RWPE2 (cell line): ENCODE results near the gene REX1BD.

Experiments
- ATAC-seq: fragments of 200-7000 bp; cut with Tn5 transposase; 3 replicates; pipeline ENCODE4 v1.9.1; 2021; ENCODE audit warnings: low read depth
- DNase-seq: peaks from one replicate; pipeline ENCODE4 v3.0.0-alpha.2; 2020; ENCODE audit warnings: low spot score
- H3K27ac ChIP-seq: fragments of 450-650 bp; 2 replicates; pipeline ENCODE4 v1.5.1; 2017; ENCODE audit warnings: mild to moderate bottlenecking; ENCODE audit not compliant: poor library complexity, severe bottlenecking
- H3K27me3 ChIP-seq: fragments of 250-450 bp; sonication (Bioruptor Pico); 2 replicates; pipeline ENCODE4 v1.5.1; 2021; ENCODE audit warnings: mild to moderate bottlenecking, moderate library complexity; ENCODE audit not compliant: insufficient read depth, poor library complexity, severe bottlenecking
- H3K36me3 ChIP-seq: fragments of 250-450 bp; sonication (Bioruptor Pico); 2 replicates; pipeline ENCODE4 v1.5.1; 2020; ENCODE audit warnings: low read depth, mild to moderate bottlenecking, moderate library complexity
- H3K4me1 ChIP-seq: fragments of 250-450 bp; sonication (Bioruptor Pico); 2 replicates; pipeline ENCODE4 v1.5.1; 2021; ENCODE audit warnings: mild to moderate bottlenecking, moderate library complexity; ENCODE audit not compliant: insufficient read depth, poor library complexity, severe bottlenecking
- H3K4me3 ChIP-seq: fragments of 250-450 bp; sonication (Bioruptor Pico); 2 replicates; pipeline ENCODE4 v1.5.1; 2021; ENCODE audit warnings: mild to moderate bottlenecking, moderate library complexity; ENCODE audit not compliant: severe bottlenecking
- H3K9me3 ChIP-seq: fragments of 250-450 bp; sonication (Bioruptor Pico); 2 replicates; pipeline ENCODE4 v1.5.1; 2021; ENCODE audit warnings: mild to moderate bottlenecking, moderate library complexity; ENCODE audit not compliant: severe bottlenecking
- CTCF ChIP-seq: fragments of 450-650 bp; IDR thresholded peaks from one replicate; pipeline ENCODE4 v1.5.1; 2017; ENCODE audit warnings: mild to moderate bottlenecking, moderate library complexity; ENCODE audit not compliant: poor library complexity, severe bottlenecking

Gene REX1BD

GRCh38 chr19:18608805-18609716, 20.5 kb downstream of the REX1BD start:
- H3K4me1 ChIP-seq = peaks cover 8% of the 10 kb centered on the region
- no peak overlapping the region for H3K4me3 ChIP-seq
- no peak for ATAC-seq
- DNase-seq = no peak
- no peak for TF ChIP-seq CTCF
- H3K9me3 ChIP-seq = no peaks in the 10 kb centered on the region
- H3K27ac ChIP-seq = no peak overlapping the region
- no peaks in the 10 kb centered on the region for H3K36me3 ChIP-seq
- peaks cover 85% of the 10 kb centered on the region for H3K27me3 ChIP-seq

DNA sequence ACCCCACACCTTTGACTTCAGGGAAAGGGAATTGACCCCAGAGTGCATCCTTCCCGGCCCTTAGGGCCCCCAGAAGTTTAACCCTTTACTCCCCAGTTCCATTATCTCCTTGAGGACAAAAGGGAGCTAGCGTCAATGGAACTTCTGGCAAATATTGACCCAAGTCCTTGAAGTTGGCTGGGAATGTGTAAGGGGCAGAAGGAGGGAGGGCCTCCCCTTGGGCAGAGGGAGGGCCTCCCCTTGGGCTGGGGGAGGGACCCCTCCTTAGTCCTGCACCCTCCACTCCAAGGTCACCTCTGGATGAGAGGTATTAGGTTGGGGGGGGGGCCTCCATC, 21.1 kb downstream of the REX1BD start:
- H3K27ac ChIP-seq = no peak overlapping the region
- peaks cover 8% of the 10 kb centered on the region for H3K4me1 ChIP-seq
- H3K36me3 ChIP-seq = no peaks in the 10 kb centered on the region
- ATAC-seq (no peak), DNase-seq (no peak)
- peaks cover 91% of the 10 kb centered on the region for H3K27me3 ChIP-seq
- no peaks in the 10 kb centered on the region for H3K9me3 ChIP-seq
- H3K4me3 ChIP-seq = no peak overlapping the region
- no peak for TF ChIP-seq CTCF

DNA sequence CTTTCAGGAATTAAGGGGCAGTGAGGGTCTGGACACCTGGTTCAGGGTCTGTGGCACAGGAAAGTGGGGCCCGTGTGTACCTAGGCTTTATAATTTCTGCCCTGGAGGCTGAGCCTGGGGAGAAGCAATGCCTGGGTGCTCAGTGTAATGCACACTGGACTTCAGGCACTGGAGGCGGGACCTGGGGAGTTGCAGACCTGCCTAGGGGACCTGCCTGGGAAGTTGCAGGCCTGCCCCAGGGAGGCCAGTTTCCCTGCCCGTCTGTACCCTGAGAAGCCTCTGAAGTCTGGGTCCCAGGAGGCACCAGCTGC, 21.6 kb downstream of the REX1BD start:
- no peaks in the 10 kb centered on the region for H3K9me3 ChIP-seq
- ATAC-seq (0 out of 3 replicates have a peak, but pooled peaks have one; percentile 22), DNase-seq (no peak)
- peaks cover 8% of the 10 kb centered on the region for H3K4me1 ChIP-seq
- no peak overlapping the region for H3K27ac ChIP-seq
- no peaks in the 10 kb centered on the region for H3K36me3 ChIP-seq
- no peak overlapping the region for H3K4me3 ChIP-seq
- TF ChIP-seq CTCF = no peak
- peaks cover 89% of the 10 kb centered on the region for H3K27me3 ChIP-seq

- TF ChIP-seq CTCF = no peak
- ATAC-seq (no peak), DNase-seq (peak; percentile 48)
- no peaks in the 10 kb centered on the region for H3K36me3 ChIP-seq
- peaks cover 84% of the 10 kb centered on the region for H3K27me3 ChIP-seq
- no peak overlapping the region for H3K27ac ChIP-seq
- H3K4me1 ChIP-seq = peaks cover 8% of the 10 kb centered on the region
- no peaks in the 10 kb centered on the region for H3K9me3 ChIP-seq
- no peak overlapping the region for H3K4me3 ChIP-seq
Observed at GRCh38 chr19:18610556-18611326, 22.1 kb downstream of the REX1BD start.
